Aorta (tissue), 5 donors: Measurements from ENCODE around the gene PLD2. TPM values are rescaled to one million over a fixed set of nuclear protein-coding genes. Genes with fewer than 3 reads are reported as not detected.
"Not testable (repeated sequence)": the region's sequence is repeated elsewhere in the genome, so short reads cannot be mapped to it uniquely, and the experiment has no call there.

Experiments used
- ATAC-seq: fragments of 200-7000 bp; cut with Tn5 transposase; one replicate; pipeline ENCODE4 v1.9.1; 2022; ENCODE audit warnings: moderate library complexity; ENCODE audit not compliant: low FRiP score
- DNase-seq, 2 donors: peaks; one replicate each; pipeline ENCODE4 v3.0.0-alpha.2; 2020
- H3K27ac ChIP-seq, 2 donors: one replicate each; pipeline ENCODE4 v1.5.1; 2013; ENCODE audit warnings: low read length in 2 of 2, mild to moderate bottlenecking in 2 of 2, moderate library complexity in 2 of 2, control low read depth in 1 of 2, inconsistent platforms in 1 of 2, low read depth in 1 of 2
- H3K27me3 ChIP-seq, 2 donors: one replicate each; pipeline ENCODE4 v1.6.1; 2013; ENCODE audit warnings: control low read depth in 1 of 2, low read length in 1 of 2, mild to moderate bottlenecking in 1 of 2, moderate library complexity in 1 of 2; ENCODE audit not compliant: insufficient read depth in 2 of 2, control insufficient read depth in 1 of 2
- H3K36me3 ChIP-seq, 2 donors: one replicate each; pipeline ENCODE4 v1.6.1; 2013; ENCODE audit warnings: control low read depth in 1 of 2, low read length in 1 of 2, mild to moderate bottlenecking in 1 of 2; ENCODE audit not compliant: insufficient read depth in 2 of 2, control insufficient read depth in 1 of 2
- H3K4me1 ChIP-seq, 2 donors: one replicate each; pipeline ENCODE4 v1.6.1; 2013; ENCODE audit warnings: low read length in 2 of 2, control low read depth in 1 of 2, mild to moderate bottlenecking in 1 of 2, moderate library complexity in 1 of 2; ENCODE audit not compliant: insufficient read depth in 2 of 2, control insufficient read depth in 1 of 2
- H3K4me3 ChIP-seq, 2 donors: one replicate each; pipeline ENCODE4 v1.5.1; 2013; ENCODE audit warnings: low read length in 2 of 2, control low read depth in 1 of 2, mild to moderate bottlenecking in 1 of 2
- H3K9me3 ChIP-seq: one replicate; pipeline ENCODE4 v1.6.1; 2013; ENCODE audit warnings: mild to moderate bottlenecking, low read length; ENCODE audit not compliant: control insufficient read depth
- WGBS, 2 donors: extraction: QIAGEN DNeasy Blood & Tissue Kit; methylation state at CpG; one replicate each; pipeline ENCODE4 v1.1.7; 2013; 5-methylcytosine and 5-hydroxymethylcytosine counted together
- intact Hi-C, 2 donors: fragments of 100-400 bp; cut with DNase I; formaldehyde crosslinking; loops; one replicate each; pipeline versions ENCODE4 v1.14.2 to v1.15.0; 2022
- polyA plus RNA-seq, 2 donors: library from polyadenylated mRNA; stranded (reverse); fragments of 200-250 nt; gene quantifications; one replicate each; pipeline ENCODE4 v1.2.3, GENCODE V29; 2013
- total RNA-seq, 2 donors: library from RNA; stranded (reverse); fragmentation: NEBNext Ultra II Directional; extraction: Animal tissue kit (Norgen Biotek cat#: 25700); gene quantifications; one replicate each; pipeline ENCODE4 v1.2.1, GENCODE V29; 2021
- donor health status: healthy with polysubstance abuse.
- donor health status: Bipolar disorder and iron deficiency.
- donor health status: DM: no; HTN: no; CAD: no.
- donor health status: DM: no; HTN: no; CAD: no.
- donor health status: DM: yes; HTN: yes; CAD: no.

PLD2 gene
- total and polyA plus RNA-seq, 4 donors: 8.8 to 65.0 (median 29.1) TPM

DNA sequence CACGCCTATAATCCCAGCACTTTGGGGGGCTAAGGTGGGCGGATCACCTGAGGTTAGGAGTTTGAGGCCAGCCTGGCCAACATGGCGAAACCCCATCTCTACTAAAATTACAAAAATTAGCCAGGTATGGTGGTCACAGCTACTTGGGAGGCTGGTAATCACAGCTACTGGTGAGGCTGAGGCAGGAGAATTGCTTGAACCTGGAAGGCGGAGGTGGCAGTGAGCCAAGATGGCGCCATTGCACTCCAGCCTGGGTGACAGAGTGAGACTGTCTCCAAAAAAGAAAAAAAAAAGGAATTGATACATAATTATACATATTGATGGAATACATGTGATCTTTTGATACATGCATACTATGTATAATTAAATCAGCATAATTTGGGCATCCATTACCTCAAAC lies 60.6 kb downstream of the PLD2 start:
- H3K9me3 ChIP-seq, DNase-seq, H3K27me3 ChIP-seq, H3K36me3 ChIP-seq, H3K27ac ChIP-seq, H3K4me3 ChIP-seq, H3K4me1 ChIP-seq, intact Hi-C loops, ATAC-seq: not testable (repeated sequence)
- WGBS, 2 donors: 79 to 84% methylated on average over 5 of the region's 5 CpGs

GRCh38 chr17:4869058-4869998 lies 62.4 kb downstream of the PLD2 start:
- WGBS, 2 donors: 96 to 98% methylated on average over 22 of the region's 22 CpGs
- H3K27me3 ChIP-seq, DNase-seq, intact Hi-C loops, H3K27ac ChIP-seq, H3K9me3 ChIP-seq, H3K36me3 ChIP-seq, H3K4me1 ChIP-seq, H3K4me3 ChIP-seq, ATAC-seq: not testable (repeated sequence)

- Histone ChIP-seq H3K4me1 (no peaks in the 10 kb centered on the region), H3K27me3 (no peaks in the 10 kb centered on the region), H3K4me3 (no peak overlapping the region), H3K9me3 (no peaks in the 10 kb centered on the region), H3K36me3 (no peaks in the 10 kb centered on the region), H3K27ac (no peak overlapping the region)
- intact Hi-C loops: no loop called here
- DNase-seq (no peak), ATAC-seq (no peak)
- WGBS, 2 donors: 81 to 84% methylated on average over 2 of the region's 2 CpGs
Measured at GRCh38 chr17:4870855-4871254, 63.9 kb downstream of the PLD2 start.

- Histone ChIP-seq H3K4me1 (no peaks in the 10 kb centered on the region), H3K36me3 (no peaks in the 10 kb centered on the region), H3K27ac (no peak overlapping the region), H3K4me3 (no peak overlapping the region), H3K27me3 (no peaks in the 10 kb centered on the region), H3K9me3 (no peaks in the 10 kb centered on the region)
- DNase-seq: peak in 1 of 2 donors; percentile 77
- ATAC-seq: no peak
- intact Hi-C loops: no loop called here
- 62 to 72% methylated on average over 8 of the region's 8 CpGs for WGBS, 2 donors
Measured at GRCh38 chr17:4872786-4873185, 65.8 kb downstream of the PLD2 start.

Other genes starting within 250 kb of the PLD2 start
- gene GGT6, start 246.6 kb upstream of the PLD2 start, total RNA-seq: not detected
- 1 to 10 TPM in 1 of 2 donors, not detected in 1; 3.5 TPM for gene GGT6, start 246.6 kb upstream of the PLD2 start, polyA plus RNA-seq
- gene SMTNL2, start 222.6 kb upstream of the PLD2 start, total RNA-seq: 1 to 10 TPM in 1 of 2 donors, under 1 TPM in 1; 0.49 to 1.7 TPM
- not detected for gene SMTNL2, start 222.6 kb upstream of the PLD2 start, polyA plus RNA-seq
- not detected for gene ALOX15, start 165.5 kb upstream of the PLD2 start, total RNA-seq
- gene ALOX15, start 165.5 kb upstream of the PLD2 start, polyA plus RNA-seq: not detected
- 10 to 100 TPM; 34.6 to 49.4 TPM for gene PELP1, start 103.0 kb upstream of the PLD2 start, total RNA-seq
- 10 to 100 TPM; 11.0 to 39.2 TPM for gene PELP1, start 103.0 kb upstream of the PLD2 start, polyA plus RNA-seq
- gene ARRB2, start 96.5 kb upstream of the PLD2 start, total RNA-seq: 100 to 1,000 TPM in 1 of 2 donors, 10 to 100 TPM in 1; 71.8 to 119 TPM
- 10 to 100 TPM; 23.2 to 55.2 TPM for gene ARRB2, start 96.5 kb upstream of the PLD2 start, polyA plus RNA-seq
- gene MED11, start 75.7 kb upstream of the PLD2 start, total RNA-seq: 10 to 100 TPM in 1 of 2 donors, 1 to 10 TPM in 1; 7.9 to 16.7 TPM
- gene MED11, start 75.7 kb upstream of the PLD2 start, polyA plus RNA-seq: 10 to 100 TPM; 26.2 to 41.1 TPM
- gene ZMYND15, start 67.3 kb upstream of the PLD2 start, total RNA-seq: 1 to 10 TPM; 2.1 to 7.7 TPM
- gene ZMYND15, start 67.3 kb upstream of the PLD2 start, polyA plus RNA-seq: 1 to 10 TPM in 1 of 2 donors, under 1 TPM in 1; 0.87 to 1.0 TPM
- gene CXCL16, start 67.2 kb upstream of the PLD2 start, total RNA-seq: 10 to 100 TPM; 35.9 to 64.0 TPM
- 10 to 100 TPM; 11.0 to 33.7 TPM for gene CXCL16, start 67.2 kb upstream of the PLD2 start, polyA plus RNA-seq
- gene TM4SF5, start 35.3 kb upstream of the PLD2 start, total RNA-seq: not detected
- 10 to 100 TPM in 1 of 2 donors, not detected in 1; 18.4 TPM for gene TM4SF5, start 35.3 kb upstream of the PLD2 start, polyA plus RNA-seq
- gene VMO1, start 20.8 kb upstream of the PLD2 start, total RNA-seq: 10 to 100 TPM in 1 of 2 donors, 1 to 10 TPM in 1; 6.6 to 19.3 TPM
- gene VMO1, start 20.8 kb upstream of the PLD2 start, polyA plus RNA-seq: 10 to 100 TPM in 1 of 2 donors, 1 to 10 TPM in 1; 1.5 to 15.5 TPM
- not detected for gene GLTPD2, start 18.2 kb upstream of the PLD2 start, total RNA-seq
- gene GLTPD2, start 18.2 kb upstream of the PLD2 start, polyA plus RNA-seq: 1 to 10 TPM in 1 of 2 donors, not detected in 1; 3.4 TPM
- 10 to 100 TPM; 78.3 to 91.8 TPM for gene PSMB6, start 11.0 kb upstream of the PLD2 start, total RNA-seq
- gene PSMB6, start 11.0 kb upstream of the PLD2 start, polyA plus RNA-seq: 100 to 1,000 TPM; 171 to 186 TPM
- 10 to 100 TPM; 64.2 to 97.5 TPM for gene MINK1, start 26.2 kb downstream of the PLD2 start, total RNA-seq
- gene MINK1, start 26.2 kb downstream of the PLD2 start, polyA plus RNA-seq: 10 to 100 TPM; 22.2 to 40.0 TPM
- 1 to 10 TPM; 2.5 to 2.9 TPM for gene C17orf107, start 92.4 kb downstream of the PLD2 start, total RNA-seq
- 1 to 10 TPM in 1 of 2 donors, under 1 TPM in 1; 0.49 to 1.1 TPM for gene C17orf107, start 92.4 kb downstream of the PLD2 start, polyA plus RNA-seq
- 1 to 10 TPM in 1 of 2 donors, under 1 TPM in 1; 0.84 to 1.6 TPM for gene CHRNE, start 95.9 kb downstream of the PLD2 start, total RNA-seq
- gene CHRNE, start 95.9 kb downstream of the PLD2 start, polyA plus RNA-seq: under 1 TPM in 1 of 2 donors, not detected in 1; 0.61 TPM
- gene GP1BA, start 125.1 kb downstream of the PLD2 start, total RNA-seq: under 1 TPM in 1 of 2 donors, not detected in 1; 0.19 TPM
- gene GP1BA, start 125.1 kb downstream of the PLD2 start, polyA plus RNA-seq: under 1 TPM in 1 of 2 donors, not detected in 1; 0.08 TPM
- gene SLC25A11, start 132.9 kb downstream of the PLD2 start, total RNA-seq: 10 to 100 TPM; 28.3 to 29.5 TPM
- gene SLC25A11, start 132.9 kb downstream of the PLD2 start, polyA plus RNA-seq: 10 to 100 TPM; 31.8 to 41.6 TPM
- gene RNF167, start 133.1 kb downstream of the PLD2 start, total RNA-seq: 10 to 100 TPM; 45.6 to 51.8 TPM
- 10 to 100 TPM; 39.3 to 89.3 TPM for gene RNF167, start 133.1 kb downstream of the PLD2 start, polyA plus RNA-seq
- 100 to 1,000 TPM; 440 to 554 TPM for gene PFN1, start 141.4 kb downstream of the PLD2 start, total RNA-seq
- 100 to 1,000 TPM; 543 to 728 TPM for gene PFN1, start 141.4 kb downstream of the PLD2 start, polyA plus RNA-seq
- 1 to 10 TPM; 5.2 to 7.4 TPM for gene ENO3, start 144.0 kb downstream of the PLD2 start, total RNA-seq
- 10 to 100 TPM in 1 of 2 donors, 1 to 10 TPM in 1; 9.5 to 46.2 TPM for gene ENO3, start 144.0 kb downstream of the PLD2 start, polyA plus RNA-seq
- gene SPAG7, start 160.7 kb downstream of the PLD2 start, total RNA-seq: 10 to 100 TPM; 38.8 to 48.3 TPM
- gene SPAG7, start 160.7 kb downstream of the PLD2 start, polyA plus RNA-seq: 100 to 1,000 TPM in 1 of 2 donors, 10 to 100 TPM in 1; 43.5 to 109 TPM
- gene CAMTA2, start 180.5 kb downstream of the PLD2 start, total RNA-seq: 10 to 100 TPM; 62.2 to 68.1 TPM
- 10 to 100 TPM; 21.7 to 67.5 TPM for gene CAMTA2, start 180.5 kb downstream of the PLD2 start, polyA plus RNA-seq
- 1 to 10 TPM; 1.2 to 1.9 TPM for gene INCA1, start 190.4 kb downstream of the PLD2 start, total RNA-seq
- gene INCA1, start 190.4 kb downstream of the PLD2 start, polyA plus RNA-seq: 1 to 10 TPM; 1.3 to 4.9 TPM
- gene KIF1C, start 190.8 kb downstream of the PLD2 start, total RNA-seq: 100 to 1,000 TPM; 187 to 235 TPM
- gene KIF1C, start 190.8 kb downstream of the PLD2 start, polyA plus RNA-seq: 100 to 1,000 TPM in 1 of 2 donors, 10 to 100 TPM in 1; 89.0 to 371 TPM
- gene SLC52A1, start 228.3 kb downstream of the PLD2 start, total RNA-seq: not detected
- gene SLC52A1, start 228.3 kb downstream of the PLD2 start, polyA plus RNA-seq: under 1 TPM in 1 of 2 donors, not detected in 1; 0.88 TPM